Neural cell (in vitro differentiated cells): ENCODE data around the gene NEDD4L. TPM values are rescaled to one million over a fixed set of nuclear protein-coding genes. Genes with fewer than 3 reads are reported as not detected.

Experiments
- H2AFZ ChIP-seq: fragments of 200-600, 300-800 bp; sonication (generic), shearing (Covaris generic); 2 replicates; pipeline ENCODE4 v1.6.0; 2014; ENCODE audit warnings: low read depth, mild to moderate bottlenecking, antibody characterized with exemption, low read length, moderate library complexity
- H3F3A ChIP-seq: fragments of 200-600 bp; shearing (Covaris generic); 2 replicates; pipeline ENCODE4 v1.6.1; 2016; ENCODE audit warnings: mild to moderate bottlenecking, moderate library complexity, mixed read lengths, antibody characterized with exemption, low read length; ENCODE audit not compliant: insufficient read depth, poor library complexity, severe bottlenecking
- H3K27ac ChIP-seq: fragments of 200-600, 300-800 bp; sonication (generic), shearing (Covaris generic); 2 replicates; pipeline ENCODE4 v1.5.1; 2014; ENCODE audit warnings: mild to moderate bottlenecking, low read length, moderate library complexity
- H3K27me3 ChIP-seq: fragments of 300-800, 200-600 bp; sonication (generic), shearing (Covaris generic); 2 replicates; pipeline ENCODE4 v1.6.0; 2014; ENCODE audit warnings: mild to moderate bottlenecking, low read depth, low read length, moderate library complexity; ENCODE audit not compliant: insufficient read depth
- H3K36me3 ChIP-seq: fragments of 300-800, 200-600 bp; sonication (generic), shearing (Covaris generic); 2 replicates; pipeline ENCODE4 v1.5.1; 2014; ENCODE audit warnings: mild to moderate bottlenecking, antibody characterized with exemption, low read length, moderate library complexity; ENCODE audit not compliant: insufficient read depth
- H3K4me2 ChIP-seq: fragments of 300-800, 200-600 bp; sonication (generic), shearing (Covaris generic); 2 replicates; pipeline ENCODE4 v1.6.0; 2014; ENCODE audit warnings: mild to moderate bottlenecking, low read length
- H3K4me3 ChIP-seq: fragments of 300-800, 200-600 bp; sonication (generic), shearing (Covaris generic); 2 replicates; pipeline ENCODE4 v1.5.1; 2014; ENCODE audit warnings: mild to moderate bottlenecking, low read length, moderate library complexity
- H3K79me2 ChIP-seq: fragments of 200-600 bp; shearing (Covaris generic); replicated peaks from 2 replicates; pipeline ENCODE4 v1.6.0; 2014; ENCODE audit warnings: mild to moderate bottlenecking, low read length, moderate library complexity; ENCODE audit not compliant: insufficient read depth
- H3K9ac ChIP-seq: fragments of 300-800, 200-600 bp; sonication (generic), shearing (Covaris generic); 2 replicates; pipeline ENCODE4 v1.6.1; 2016; ENCODE audit warnings: mild to moderate bottlenecking, low read length, mixed read lengths
- H3K9me2 ChIP-seq: fragments of 200-600 bp; shearing (Covaris generic); 2 replicates; pipeline ENCODE4 v1.6.1; 2016; ENCODE audit warnings: mild to moderate bottlenecking, low read length, mixed read lengths; ENCODE audit not compliant: insufficient read depth
- H3K9me3 ChIP-seq: fragments of 200-600, 300-800 bp; sonication (generic), shearing (Covaris generic); 2 replicates; pipeline ENCODE4 v1.6.1; 2016; ENCODE audit warnings: mild to moderate bottlenecking, mixed run types, low read length, moderate library complexity, mixed read lengths
- H4K20me1 ChIP-seq: fragments of 200-600 bp; shearing (Covaris generic); 2 replicates; pipeline ENCODE4 v1.6.1; 2016; ENCODE audit warnings: mild to moderate bottlenecking, mixed run types; ENCODE audit not compliant: insufficient read depth
- CTCF ChIP-seq: fragments of 450-650 bp; IDR thresholded peaks from 2 replicates; pipeline ENCODE4 v1.5.1; 2014; ENCODE audit warnings: antibody characterized with exemption, mild to moderate bottlenecking, moderate library complexity; ENCODE audit not compliant: poor library complexity, severe bottlenecking
- EZH2 ChIP-seq: fragments of 200-600, 300-800 bp; shearing (Covaris generic), sonication (generic); IDR thresholded peaks from 2 replicates; pipeline ENCODE4 v1.6.1; 2014; ENCODE audit warnings: antibody characterized with exemption, low read length, borderline replicate concordance, mild to moderate bottlenecking; ENCODE audit not compliant: insufficient read depth, poor library complexity, severe bottlenecking
- POLR2AphosphoS5 ChIP-seq: IDR thresholded peaks from 2 replicates; pipeline ENCODE4 v1.6.1; 2012
- REST ChIP-seq: IDR thresholded peaks from 2 replicates; pipeline ENCODE4 v1.6.1; 2012; ENCODE audit warnings: borderline replicate concordance
- TAF1 ChIP-seq: IDR thresholded peaks from 2 replicates; pipeline ENCODE4 v1.6.1; 2012; ENCODE audit warnings: low read depth
- polyA plus RNA-seq: library from polyadenylated mRNA; depleted of rRNA; stranded (reverse); fragments of >200 nt; gene quantifications from 2 replicates; pipeline ENCODE4 v1.2.3, GENCODE V29; 2014

Gene NEDD4L
- polyA plus RNA-seq, 1 donor from 2014 or later, result 97.9 TPM

GRCh38 chr18:58004317-58004716 lies 39.7 kb upstream of the NEDD4L start:
- H3K4me3 ChIP-seq, result no peak overlapping the region
- no peaks in the 10 kb centered on the region for H4K20me1 ChIP-seq
- H3F3A ChIP-seq, result no peaks in the 10 kb centered on the region
- H3K9ac ChIP-seq, result no peak overlapping the region
- H2AFZ ChIP-seq, result no peak overlapping the region
- H3K36me3 ChIP-seq, result no peaks in the 10 kb centered on the region
- no peaks in the 10 kb centered on the region for H3K9me2 ChIP-seq
- no peak overlapping the region for H3K4me2 ChIP-seq
- no peak overlapping the region for H3K27ac ChIP-seq
- no peaks in the 10 kb centered on the region for H3K27me3 ChIP-seq
- no peak for TF ChIP-seq EZH2
- H3K79me2 ChIP-seq, result no peaks in the 10 kb centered on the region
- H3K9me3 ChIP-seq, result no peaks in the 10 kb centered on the region

GRCh38 chr18:58005011-58005410 lies 39.0 kb upstream of the NEDD4L start:
- H3K9me2 ChIP-seq, result no peaks in the 10 kb centered on the region
- no peak overlapping the region for H3K4me2 ChIP-seq
- H3K9ac ChIP-seq, result no peak overlapping the region
- H3K27me3 ChIP-seq, result no peaks in the 10 kb centered on the region
- H2AFZ ChIP-seq, result no peak overlapping the region
- no peak overlapping the region for H3K27ac ChIP-seq
- H3F3A ChIP-seq, result no peaks in the 10 kb centered on the region
- TF ChIP-seq REST, result no peak
- TF ChIP-seq POLR2AphosphoS5, result no peak
- TF ChIP-seq CTCF, result no peak
- TF ChIP-seq TAF1, result no peak
- TF ChIP-seq EZH2, result no peak
- no peaks in the 10 kb centered on the region for H3K36me3 ChIP-seq
- no peaks in the 10 kb centered on the region for H3K9me3 ChIP-seq
- H3K79me2 ChIP-seq, result no peaks in the 10 kb centered on the region
- no peaks in the 10 kb centered on the region for H4K20me1 ChIP-seq
- no peak overlapping the region for H3K4me3 ChIP-seq

GRCh38 chr18:58005885-58006523 lies 38.0 kb upstream of the NEDD4L start:
- Histone ChIP-seq H3K4me2 (no peak overlapping the region), H3K27ac (no peak overlapping the region)
- TF ChIP-seq EZH2, result no peak

More at GRCh38 chr18:58005885-58006523, 38.0 kb upstream of the NEDD4L start:
- Histone ChIP-seq H3K4me3 (no peak overlapping the region), H3K9ac (no peak overlapping the region), H4K20me1 (no peaks in the 10 kb centered on the region), H3K36me3 (no peaks in the 10 kb centered on the region), H3K9me2 (no peaks in the 10 kb centered on the region), H2AFZ (no peak overlapping the region), H3K27me3 (no peaks in the 10 kb centered on the region), H3K79me2 (no peaks in the 10 kb centered on the region), H3F3A (no peaks in the 10 kb centered on the region), H3K9me3 (no peaks in the 10 kb centered on the region)
